Panc1 (cell line): ENCODE measurements around the gene NOL9. TPM values are rescaled to one million over a fixed set of nuclear protein-coding genes. Genes with fewer than 3 reads are reported as not detected.

Source experiments
- ATAC-seq: fragments of 200-7000 bp; cut with Tn5 transposase; 2 replicates; pipeline ENCODE4 v1.9.1; 2020; ENCODE audit warnings: mild to moderate bottlenecking, moderate library complexity
- BruUV-seq: library from RNA; stranded (reverse); fragments of 400-500 nt; replicated peaks from 2 replicates; lab custom pipeline; 2021; lab: Mats Ljungman, UMichigan
- CTCF ChIA-PET: fragments of 300-600 bp; sonication (Branson Sonifier 250); formaldehyde crosslinking; loops from one replicate; lab custom pipeline; 2022; ENCODE audit warnings: antibody characterized with exemption; lab: Charles Lee
- POLR2A ChIA-PET: fragments of 300-600 bp; sonication (Branson Sonifier 250); formaldehyde crosslinking; loops from one replicate; lab custom pipeline; 2022; ENCODE audit warnings: antibody characterized with exemption; lab: Charles Lee
- DNase-seq: peaks from one replicate; pipeline ENCODE4 v3.0.0-alpha.2; 2010; ENCODE audit warnings: low read depth, low spot score
- H3K27ac ChIP-seq: 2 replicates; pipeline ENCODE4 v1.5.1; 2011; ENCODE audit warnings: mild to moderate bottlenecking, low read length, inconsistent platforms
- H3K27me3 ChIP-seq: fragments of 200-500 bp; sonication (Bioruptor generic); 2 replicates; pipeline ENCODE4 v1.6.0; 2014; ENCODE audit warnings: low read length, inconsistent platforms; ENCODE audit not compliant: control insufficient read depth, insufficient read depth
- H3K36me3 ChIP-seq: fragments of 200-500 bp; sonication (Bioruptor generic); 2 replicates; pipeline ENCODE4 v1.5.1; 2014; ENCODE audit warnings: inconsistent platforms, mild to moderate bottlenecking, low read length, moderate library complexity; ENCODE audit not compliant: control insufficient read depth, insufficient read depth
- H3K4me1 ChIP-seq: 2 replicates; pipeline ENCODE4 v1.5.1; 2011; ENCODE audit warnings: inconsistent platforms, mild to moderate bottlenecking, low read length, moderate library complexity; ENCODE audit not compliant: control insufficient read depth, insufficient read depth
- H3K4me3 ChIP-seq, 2 experiments: 2 replicates each; pipeline ENCODE4 v1.5.1; 2011 to 2012; ENCODE audit warnings: low read depth in 2 of 2, low read length in 2 of 2, mild to moderate bottlenecking in 2 of 2, inconsistent platforms in 1 of 2, moderate library complexity in 1 of 2
- H3K9me3 ChIP-seq: fragments of 200-500 bp; sonication (Bioruptor generic); 2 replicates; pipeline ENCODE4 v1.5.1; 2014; ENCODE audit warnings: low read depth, mild to moderate bottlenecking, inconsistent platforms, low read length, moderate library complexity; ENCODE audit not compliant: control insufficient read depth, insufficient read depth
- CTCF ChIP-seq: fragments of 450-650 bp; IDR thresholded peaks from 2 replicates; pipeline ENCODE4 v1.5.1; 2017; ENCODE audit warnings: mild to moderate bottlenecking
- POLR2AphosphoS5 ChIP-seq: IDR thresholded peaks from 2 replicates; pipeline ENCODE4 v1.6.1; 2012; ENCODE audit warnings: mild to moderate bottlenecking, low read depth, low read length, moderate library complexity
- REST ChIP-seq, 2 experiments: IDR thresholded peaks; 2 replicates each; pipeline ENCODE4 v1.6.1; 2011 to 2012; ENCODE audit warnings: low read depth in 2 of 2, control low read depth in 1 of 2, low read length in 1 of 2, mild to moderate bottlenecking in 1 of 2, moderate library complexity in 1 of 2; ENCODE audit not compliant: insufficient read depth in 1 of 2
- SIN3A ChIP-seq: IDR thresholded peaks from 2 replicates; pipeline ENCODE4 v1.6.1; 2012; ENCODE audit warnings: low read depth, mild to moderate bottlenecking, low read length, moderate library complexity, borderline replicate concordance; ENCODE audit not compliant: insufficient read depth
- TCF7L2 ChIP-seq: IDR thresholded peaks from 2 replicates; pipeline ENCODE4 v1.6.1; 2011; ENCODE audit warnings: mild to moderate bottlenecking, low read depth, low read length, inconsistent platforms
- in situ Hi-C: cut with HindIII; loops from 2 replicates; pipeline ENCODE4 v1.10.0; 2016; ENCODE audit warnings: low sequenced_read_pairs, low pct_unique_long_range_greater_than_20kb
- intact Hi-C: fragments of 100-400 bp; cut with micrococcal nuclease; formaldehyde crosslinking; loops from one replicate; pipeline ENCODE4 v1.10.0; 2022; ENCODE audit not compliant: unreplicated experiment
- total RNA-seq: library from RNA; stranded (reverse); gene quantifications from one replicate; pipeline ENCODE4 v1.2.1, GENCODE V29; 2021; ENCODE audit not compliant: unreplicated experiment

Gene NOL9
- total RNA-seq, 1 experiment from 2014 or later = 46.4 TPM

- H3K9me3 ChIP-seq = no peaks in the 10 kb centered on the region
- intact Hi-C loops = no loop called here
- no TSS peak for BruUV-seq
- no peaks in the 10 kb centered on the region for H3K27me3 ChIP-seq
- no peaks in the 10 kb centered on the region; the same call in 1 of the 2 replicates for H3K36me3 ChIP-seq
- no peak overlapping the region for H3K4me3 ChIP-seq
- in situ Hi-C loops = no loop called here
- POLR2A ChIA-PET = no interaction called here
- H3K27ac ChIP-seq = no peak overlapping the region
- DNase-seq (no peak), ATAC-seq (peak; percentile 81)
- TF ChIP-seq CTCF (peak; percentile 96), POLR2AphosphoS5 (no peak), REST (IDR thresholded peaks at IDR 0.05; ENCODE audit: insufficient read depth in 1 of 2, low read depth in 2 of 2, low read length in 1 of 2) (no peak), TCF7L2 (no peak), SIN3A (no peak)
- peaks cover 20% of the 10 kb centered on the region for H3K4me1 ChIP-seq
- CTCF ChIA-PET = interaction anchor here (0.8 kb wide), 1 partner anchor 33 kb away, joined by 3 read pairs; no protein-coding TSS in a partner anchor
Observed at GRCh38 chr1:6486433-6487011, 67.8 kb downstream of the NOL9 start.

- ATAC-seq (no peak), DNase-seq (no peak)
- no peak for TF ChIP-seq REST (IDR thresholded peaks at IDR 0.05; ENCODE audit: insufficient read depth in 1 of 2, low read depth in 2 of 2, low read length in 1 of 2)
- TF ChIP-seq SIN3A = no peak
- TF ChIP-seq POLR2AphosphoS5 = no peak
- no peak for TF ChIP-seq CTCF
- TF ChIP-seq TCF7L2 = no peak
- H3K27ac ChIP-seq = no peak overlapping the region
- no TSS peak for BruUV-seq
- intact Hi-C loops (no loop called here), in situ Hi-C loops (no loop called here)
- no peaks in the 10 kb centered on the region for H3K27me3 ChIP-seq
- no peaks in the 10 kb centered on the region for H3K9me3 ChIP-seq
- H3K36me3 ChIP-seq = no peaks in the 10 kb centered on the region; the same call in 1 of the 2 replicates
- H3K4me1 ChIP-seq = peaks cover 16% of the 10 kb centered on the region
- H3K4me3 ChIP-seq = peak overlapping the region in 1 of 2 experiments; percentile 26; a peak in 1 of 4 replicates
- ChIA-PET CTCF (interaction anchor here (0.8 kb wide), 1 partner anchor 34 kb away, joined by 3 read pairs; no protein-coding TSS in a partner anchor), POLR2A (no interaction called here)
Observed at GRCh38 chr1:6485168-6486101, 68.9 kb downstream of the NOL9 start.
